IPS-18c (cell line): ENCODE measurements around the gene MORC2.

Source experiments
- H3K4me3 ChIP-seq: 2 replicates; pipeline ENCODE4 v1.7.0; 2013; ENCODE audit warnings: low read depth, mild to moderate bottlenecking, low read length, moderate library complexity; ENCODE audit not compliant: insufficient read depth
- H3K9me3 ChIP-seq: one replicate; pipeline ENCODE4 v1.6.1; 2013; ENCODE audit warnings: mild to moderate bottlenecking, low read length, moderate library complexity; ENCODE audit not compliant: control insufficient read depth, insufficient read depth

The MORC2 gene

GRCh38 chr22:30968924-30969531 lies 454 bp upstream of the MORC2 start, which contains the start of gene TUG1:
Gene TUG1 (plus strand): TSS chr22:30969265.
- Histone ChIP-seq H3K9me3 (peaks cover 12% of the 10 kb centered on the region), H3K4me3 (peak within 1 kb of the TSS; percentile 84)

GRCh38 chr22:30964858-30965257 lies 3.7 kb downstream of the MORC2 start:
- H3K9me3 ChIP-seq: no peaks in the 10 kb centered on the region
- H3K4me3 ChIP-seq: no peak overlapping the region

- H3K4me3 ChIP-seq: no peak overlapping the region
- no peaks in the 10 kb centered on the region for H3K9me3 ChIP-seq
These were observed 13.4 kb downstream of the MORC2 start for GRCh38 chr22:30955153-30955552.

DNA sequence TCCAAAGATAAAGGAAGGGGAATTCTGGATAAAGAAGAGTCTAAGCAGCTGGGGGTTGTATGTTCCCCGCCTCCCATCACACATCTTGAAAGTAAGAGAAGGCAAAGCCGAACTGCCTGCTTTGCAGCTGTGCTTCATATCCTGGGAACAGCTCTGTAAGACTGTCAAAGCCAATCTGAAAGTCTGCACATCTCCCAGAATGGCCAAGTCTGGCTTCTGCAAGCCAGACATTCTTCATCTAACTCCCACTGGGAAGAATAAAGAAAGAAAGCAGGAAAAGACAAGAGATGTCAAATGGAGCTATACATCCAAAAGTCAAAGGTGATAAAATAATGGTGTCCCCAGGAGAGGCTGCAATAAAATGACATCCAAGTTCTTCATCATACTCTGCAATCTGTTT lies 15.4 kb downstream of the MORC2 start:
- Histone ChIP-seq H3K9me3 (no peaks in the 10 kb centered on the region), H3K4me3 (no peak overlapping the region)

DNA sequence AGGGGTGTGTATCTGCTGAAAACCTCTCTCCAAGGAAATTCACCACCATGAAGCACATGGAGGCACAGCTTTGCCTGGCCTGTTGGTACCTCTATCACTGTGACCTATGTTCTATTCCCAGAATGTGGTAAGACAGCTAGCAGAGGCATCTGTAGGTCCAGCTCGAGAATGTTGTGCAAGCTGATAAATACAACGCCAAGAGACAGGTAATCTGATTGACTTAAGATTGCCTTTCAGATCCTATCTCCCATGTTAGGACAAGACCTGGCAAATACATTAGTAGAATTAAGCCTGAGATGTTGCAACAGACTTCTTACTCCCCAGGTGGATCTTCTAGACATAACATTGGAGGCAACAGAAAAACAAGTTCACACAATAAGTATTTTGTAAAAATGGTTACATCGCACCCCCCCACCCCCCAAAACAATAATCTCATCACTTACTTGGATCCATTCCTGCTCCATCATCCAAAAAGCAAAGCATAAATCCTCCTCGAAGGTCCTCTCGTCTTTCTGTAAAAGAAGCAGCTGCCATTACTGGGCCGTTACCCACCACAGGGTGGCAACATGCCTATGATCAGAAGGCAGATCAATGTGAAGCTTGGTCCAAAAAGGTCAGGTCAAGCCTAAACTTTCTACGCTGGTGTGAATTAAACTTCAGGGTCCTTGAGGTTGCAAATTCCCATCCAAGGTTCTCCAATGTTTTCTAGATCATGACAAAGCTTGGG lies 18.5 kb downstream of the MORC2 start:
- Histone ChIP-seq H3K4me3 (no peak overlapping the region), H3K9me3 (no peaks in the 10 kb centered on the region)

- no peak overlapping the region for H3K4me3 ChIP-seq
- no peaks in the 10 kb centered on the region for H3K9me3 ChIP-seq
These were observed 19.6 kb downstream of the MORC2 start for GRCh38 chr22:30948930-30949342.

DNA sequence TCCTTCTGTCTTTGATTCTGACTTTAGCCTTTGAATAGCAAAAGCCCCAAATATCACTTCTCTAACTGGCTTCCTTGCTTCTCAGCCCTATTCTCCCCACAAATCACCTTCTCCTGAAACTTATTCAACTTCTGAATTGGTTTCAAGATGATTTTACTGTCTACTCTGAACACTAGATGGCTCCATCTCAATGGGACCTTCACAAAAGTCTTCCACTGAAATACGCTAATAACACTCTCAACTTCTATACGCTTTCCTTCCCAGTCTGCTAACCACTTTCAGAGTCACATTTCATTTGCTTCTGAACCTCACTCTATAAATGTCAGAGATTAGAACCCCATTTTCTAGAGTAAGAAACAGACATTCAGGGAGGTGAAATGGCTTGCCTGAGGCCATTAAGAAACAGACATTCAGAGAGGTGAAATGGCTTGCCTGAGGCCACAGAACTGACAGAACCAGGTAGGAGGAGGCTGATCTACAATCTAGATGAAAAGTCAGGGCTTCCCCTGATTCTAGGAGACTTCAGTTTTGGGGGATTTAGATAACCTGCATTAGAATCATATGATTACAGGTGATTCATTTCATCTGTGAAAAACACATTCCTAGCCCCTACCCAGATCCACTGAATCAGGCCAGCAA lies 20.6 kb downstream of the MORC2 start:
- H3K9me3 ChIP-seq: no peaks in the 10 kb centered on the region
- no peak overlapping the region for H3K4me3 ChIP-seq

DNA sequence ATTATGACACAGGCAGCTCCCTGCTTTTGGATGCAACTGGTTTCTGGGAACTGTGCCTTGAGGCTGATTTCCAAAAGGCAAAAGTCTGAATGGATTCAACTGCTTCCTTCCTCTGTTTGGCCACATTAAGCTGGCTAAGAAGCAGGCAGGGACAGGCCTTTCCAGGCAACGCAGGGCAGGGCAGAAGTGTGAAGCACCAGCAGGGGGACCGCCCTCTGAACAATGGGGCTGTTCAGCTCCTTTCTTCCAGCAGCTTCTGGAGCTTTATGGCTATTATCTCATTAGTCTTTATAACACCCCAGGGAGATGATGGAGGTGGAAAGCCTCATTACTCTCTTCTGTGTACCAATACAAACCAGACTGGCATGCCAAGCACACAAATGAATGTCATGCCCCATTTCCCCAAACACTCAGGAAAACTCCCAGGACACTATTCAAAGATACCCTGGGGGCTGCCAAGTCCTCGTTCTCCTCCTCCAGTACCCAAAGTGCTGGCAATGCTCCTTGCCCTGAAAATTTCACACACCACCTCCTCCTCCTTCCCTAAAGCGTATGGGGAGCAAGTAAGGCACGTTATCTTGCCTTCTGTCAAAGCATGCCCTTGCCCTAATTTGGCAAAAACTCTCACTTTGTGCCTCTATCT lies 21.3 kb downstream of the MORC2 start:
- Histone ChIP-seq H3K9me3 (no peaks in the 10 kb centered on the region), H3K4me3 (no peak overlapping the region)

GRCh38 chr22:30946354-30946753 lies 22.2 kb downstream of the MORC2 start:
- H3K4me3 ChIP-seq: no peak overlapping the region
- H3K9me3 ChIP-seq: no peaks in the 10 kb centered on the region

- no peak overlapping the region for H3K4me3 ChIP-seq
- H3K9me3 ChIP-seq: no peaks in the 10 kb centered on the region
These were observed 22.9 kb downstream of the MORC2 start for GRCh38 chr22:30945653-30946052.

- H3K4me3 ChIP-seq: no peak overlapping the region
- H3K9me3 ChIP-seq: no peaks in the 10 kb centered on the region
These were observed 23.6 kb downstream of the MORC2 start for GRCh38 chr22:30944986-30945385.

DNA sequence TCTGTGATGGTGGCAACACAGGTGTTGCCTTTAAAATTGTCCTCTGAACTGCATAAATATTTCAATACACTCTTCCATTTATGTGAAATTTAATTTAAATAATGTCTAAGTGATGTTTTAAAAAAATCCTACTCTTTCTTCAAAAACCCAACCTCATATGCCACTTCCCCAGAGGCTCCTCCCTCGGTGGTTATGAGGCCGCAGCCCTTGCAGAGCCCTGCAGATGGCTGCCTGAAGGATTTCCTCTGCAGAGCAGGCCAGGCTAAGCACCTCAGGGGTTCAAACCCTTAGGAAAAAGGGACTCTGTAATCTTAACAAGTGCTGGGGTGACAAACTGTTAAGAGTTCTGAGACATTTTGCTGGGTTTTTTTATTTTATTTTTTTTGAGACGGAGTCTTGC lies 25.2 kb downstream of the MORC2 start:
- Histone ChIP-seq H3K4me3 (no peak overlapping the region), H3K9me3 (no peaks in the 10 kb centered on the region)

GRCh38 chr22:30941363-30941740 lies 27.2 kb downstream of the MORC2 start:
- no peaks in the 10 kb centered on the region for H3K9me3 ChIP-seq

DNA sequence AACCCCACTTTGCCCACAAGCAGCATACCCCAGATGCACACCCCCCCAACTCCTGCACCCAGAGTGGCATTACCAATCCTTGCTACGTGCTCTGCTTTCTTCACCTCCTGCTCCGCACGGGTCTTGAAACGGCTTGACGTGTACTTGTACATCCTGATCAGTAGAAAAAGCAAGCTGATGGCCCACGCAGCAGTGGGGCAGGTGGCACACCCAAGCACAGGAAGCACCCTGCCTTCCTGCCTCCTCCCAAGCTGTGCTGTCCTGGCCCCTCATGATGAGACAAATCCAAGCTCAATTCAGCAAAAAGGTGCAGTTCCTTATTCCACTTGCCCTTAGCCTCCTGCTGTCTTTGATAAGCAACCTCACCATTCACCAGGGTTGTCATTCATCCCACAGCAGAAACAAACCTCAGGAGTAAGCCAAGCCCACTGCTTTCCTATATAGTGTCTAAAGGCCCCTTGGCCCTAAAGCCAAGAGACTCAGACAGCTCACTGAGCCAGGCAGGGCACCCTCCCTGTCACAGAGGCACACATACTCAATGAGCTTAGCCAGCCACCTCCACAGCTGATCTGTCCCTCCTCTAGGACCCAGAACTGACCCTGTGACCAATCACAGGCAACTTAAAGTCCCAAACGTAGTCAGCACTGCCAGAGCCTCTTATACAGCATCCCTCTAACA lies 27.8 kb downstream of the MORC2 start:
- Histone ChIP-seq H3K4me3 (no peak overlapping the region), H3K9me3 (no peaks in the 10 kb centered on the region)

More at GRCh38 chr22:30941363-30941740, 27.2 kb downstream of the MORC2 start:
- H3K4me3 ChIP-seq: no peak overlapping the region

- Histone ChIP-seq H3K9me3 (no peaks in the 10 kb centered on the region), H3K4me3 (no peak overlapping the region)
These were observed 34.5 kb downstream of the MORC2 start for GRCh38 chr22:30934053-30934452.

DNA sequence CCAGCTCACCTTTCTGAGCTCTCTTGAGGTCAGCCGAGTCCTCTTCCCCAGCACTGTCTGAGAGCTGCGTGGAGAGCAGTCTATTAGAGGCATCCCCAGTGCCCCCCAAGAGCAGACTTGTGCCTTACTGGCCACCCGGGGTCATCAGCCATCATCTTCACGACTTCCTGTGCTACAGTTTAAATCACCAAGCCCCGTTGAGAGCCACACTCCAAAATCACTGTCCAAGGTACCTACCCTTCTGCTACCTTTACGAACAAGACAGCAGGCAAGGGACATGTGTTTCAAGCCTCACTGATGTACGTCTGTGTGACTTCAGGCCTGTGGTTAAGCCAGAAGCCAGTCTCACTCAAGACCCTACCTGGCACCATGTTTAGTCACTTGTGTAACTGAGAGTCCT lies 35.1 kb downstream of the MORC2 start:
- no peaks in the 10 kb centered on the region for H3K9me3 ChIP-seq
- H3K4me3 ChIP-seq: no peak overlapping the region

DNA sequence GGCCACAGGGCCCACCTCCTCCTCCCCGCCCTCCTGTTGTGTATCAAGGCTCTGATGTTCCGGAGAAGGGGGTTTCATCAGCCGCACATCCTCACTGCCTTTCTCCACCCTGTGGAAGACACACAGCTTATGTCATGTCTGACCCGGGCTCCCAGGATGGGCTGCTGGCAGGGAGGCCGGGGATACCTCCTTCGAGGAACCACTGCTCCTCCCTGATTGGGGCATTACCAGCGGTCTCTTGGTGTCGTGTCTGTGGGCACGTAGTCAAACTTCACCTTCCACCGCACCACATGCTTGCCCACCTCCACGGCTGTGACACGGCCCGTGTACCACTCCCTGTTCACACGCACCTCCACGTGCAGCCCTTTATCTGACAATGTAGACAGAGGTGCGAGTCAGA lies 35.9 kb downstream of the MORC2 start:
- Histone ChIP-seq H3K4me3 (no peak overlapping the region), H3K9me3 (no peaks in the 10 kb centered on the region)
